ENCODE data around the gene MGST3.
"Not testable (repeated sequence)": the region's sequence is repeated elsewhere in the genome, so short reads cannot be mapped to it uniquely, and the experiment has no call there.

MGST3 gene

GRCh38 chr1:165605246-165605645, 25.8 kb upstream of the MGST3 start:
- no peaks in the 10 kb centered on the region for H3K27me3 ChIP-seq (ENCODE audit: insufficient read depth, low read length)
- H3K4me1 ChIP-seq (ENCODE audit: control insufficient read depth, insufficient read depth, low read length, unreplicated experiment) = peaks cover 2% of the 10 kb centered on the region
- no peaks in the 10 kb centered on the region for H3K79me2 ChIP-seq (ENCODE audit: control insufficient read depth, insufficient read depth, low read length, unreplicated experiment)
- no peak overlapping the region for H2AFZ ChIP-seq (ENCODE audit: low read length, unreplicated experiment)
- H3K27ac ChIP-seq (ENCODE audit: low read depth, low read length) = no peak overlapping the region
- H3K4me3 ChIP-seq (ENCODE audit: low read depth, low read length) = no peak overlapping the region
- no peaks in the 10 kb centered on the region for H3K36me3 ChIP-seq (ENCODE audit: insufficient read depth, low read length)

- H3K27ac ChIP-seq (ENCODE audit: low read depth, low read length); H3K4me1 ChIP-seq (ENCODE audit: control insufficient read depth, insufficient read depth, low read length, unreplicated experiment); H3K4me3 ChIP-seq (ENCODE audit: low read depth, low read length); H3K36me3 ChIP-seq (ENCODE audit: insufficient read depth, low read length); H3K27me3 ChIP-seq (ENCODE audit: insufficient read depth, low read length); H3K79me2 ChIP-seq (ENCODE audit: control insufficient read depth, insufficient read depth, low read length, unreplicated experiment); H2AFZ ChIP-seq (ENCODE audit: low read length, unreplicated experiment): not testable (repeated sequence)
Observed at GRCh38 chr1:165606676-165607075, 24.4 kb upstream of the MGST3 start.

GRCh38 chr1:165610866-165611265, 20.2 kb upstream of the MGST3 start:
- H2AFZ ChIP-seq (ENCODE audit: low read length, unreplicated experiment) = no peak overlapping the region

GRCh38 chr1:165612062-165612461, 19.0 kb upstream of the MGST3 start:
- Histone ChIP-seq H3K36me3 (ENCODE audit: insufficient read depth, low read length) (no peaks in the 10 kb centered on the region), H3K79me2 (ENCODE audit: control insufficient read depth, insufficient read depth, low read length, unreplicated experiment) (no peaks in the 10 kb centered on the region), H3K4me1 (ENCODE audit: control insufficient read depth, insufficient read depth, low read length, unreplicated experiment) (no peaks in the 10 kb centered on the region), H3K4me3 (ENCODE audit: low read depth, low read length) (no peak overlapping the region), H3K27me3 (ENCODE audit: insufficient read depth, low read length) (peaks cover 32% of the 10 kb centered on the region), H2AFZ (ENCODE audit: low read length, unreplicated experiment) (no peak overlapping the region), H3K27ac (ENCODE audit: low read depth, low read length) (no peak overlapping the region)

More at GRCh38 chr1:165610866-165611265, 20.2 kb upstream of the MGST3 start:
- no peak overlapping the region for H3K27ac ChIP-seq (ENCODE audit: low read depth, low read length)
- H3K4me3 ChIP-seq (ENCODE audit: low read depth, low read length) = no peak overlapping the region
- no peaks in the 10 kb centered on the region for H3K36me3 ChIP-seq (ENCODE audit: insufficient read depth, low read length)
- H3K27me3 ChIP-seq (ENCODE audit: insufficient read depth, low read length) = peaks cover 23% of the 10 kb centered on the region
- H3K79me2 ChIP-seq (ENCODE audit: control insufficient read depth, insufficient read depth, low read length, unreplicated experiment) = no peaks in the 10 kb centered on the region
- H3K4me1 ChIP-seq (ENCODE audit: control insufficient read depth, insufficient read depth, low read length, unreplicated experiment) = no peaks in the 10 kb centered on the region

- Histone ChIP-seq H2AFZ (ENCODE audit: low read length, unreplicated experiment) (no peak overlapping the region), H3K27me3 (ENCODE audit: insufficient read depth, low read length) (peaks cover 42% of the 10 kb centered on the region), H3K36me3 (ENCODE audit: insufficient read depth, low read length) (no peaks in the 10 kb centered on the region), H3K79me2 (ENCODE audit: control insufficient read depth, insufficient read depth, low read length, unreplicated experiment) (no peaks in the 10 kb centered on the region), H3K4me1 (ENCODE audit: control insufficient read depth, insufficient read depth, low read length, unreplicated experiment) (no peaks in the 10 kb centered on the region), H3K4me3 (ENCODE audit: low read depth, low read length) (no peak overlapping the region), H3K27ac (ENCODE audit: low read depth, low read length) (no peak overlapping the region)
Observed at GRCh38 chr1:165616054-165616612, 14.9 kb upstream of the MGST3 start.

GRCh38 chr1:165616987-165617546, 14.0 kb upstream of the MGST3 start:
- Histone ChIP-seq H3K27ac (ENCODE audit: low read depth, low read length) (no peak overlapping the region), H2AFZ (ENCODE audit: low read length, unreplicated experiment) (no peak overlapping the region), H3K4me1 (ENCODE audit: control insufficient read depth, insufficient read depth, low read length, unreplicated experiment) (no peaks in the 10 kb centered on the region), H3K79me2 (ENCODE audit: control insufficient read depth, insufficient read depth, low read length, unreplicated experiment) (no peaks in the 10 kb centered on the region), H3K27me3 (ENCODE audit: insufficient read depth, low read length) (peaks cover 39% of the 10 kb centered on the region), H3K4me3 (ENCODE audit: low read depth, low read length) (no peak overlapping the region), H3K36me3 (ENCODE audit: insufficient read depth, low read length) (no peaks in the 10 kb centered on the region)

- Histone ChIP-seq H3K79me2 (ENCODE audit: control insufficient read depth, insufficient read depth, low read length, unreplicated experiment) (no peaks in the 10 kb centered on the region), H3K27ac (ENCODE audit: low read depth, low read length) (no peak overlapping the region), H2AFZ (ENCODE audit: low read length, unreplicated experiment) (no peak overlapping the region), H3K4me3 (ENCODE audit: low read depth, low read length) (no peak overlapping the region), H3K36me3 (ENCODE audit: insufficient read depth, low read length) (no peaks in the 10 kb centered on the region), H3K4me1 (ENCODE audit: control insufficient read depth, insufficient read depth, low read length, unreplicated experiment) (no peaks in the 10 kb centered on the region), H3K27me3 (ENCODE audit: insufficient read depth, low read length) (peaks cover 24% of the 10 kb centered on the region)
Observed at GRCh38 chr1:165619647-165620151, 11.3 kb upstream of the MGST3 start.

- no peak overlapping the region for H3K4me3 ChIP-seq (ENCODE audit: low read depth, low read length)
- H2AFZ ChIP-seq (ENCODE audit: low read length, unreplicated experiment) = no peak overlapping the region
- no peaks in the 10 kb centered on the region for H3K79me2 ChIP-seq (ENCODE audit: control insufficient read depth, insufficient read depth, low read length, unreplicated experiment)
- no peak overlapping the region for H3K27ac ChIP-seq (ENCODE audit: low read depth, low read length)
- no peaks in the 10 kb centered on the region for H3K4me1 ChIP-seq (ENCODE audit: control insufficient read depth, insufficient read depth, low read length, unreplicated experiment)
- 0 out of 2 replicates have a peak, but pooled peaks cover 4% of the 10 kb centered on the region for H3K27me3 ChIP-seq (ENCODE audit: insufficient read depth, low read length)
- H3K36me3 ChIP-seq (ENCODE audit: insufficient read depth, low read length) = no peaks in the 10 kb centered on the region
Observed at GRCh38 chr1:165623624-165624023, 7.4 kb upstream of the MGST3 start.

GRCh38 chr1:165624441-165624840, 6.6 kb upstream of the MGST3 start:
- H3K27ac ChIP-seq (ENCODE audit: low read depth, low read length) = no peak overlapping the region
- H3K4me3 ChIP-seq (ENCODE audit: low read depth, low read length) = no peak overlapping the region
- H3K27me3 ChIP-seq (ENCODE audit: insufficient read depth, low read length) = 0 out of 2 replicates have a peak, but pooled peaks cover 4% of the 10 kb centered on the region
- H3K79me2 ChIP-seq (ENCODE audit: control insufficient read depth, insufficient read depth, low read length, unreplicated experiment) = no peaks in the 10 kb centered on the region
- no peaks in the 10 kb centered on the region for H3K36me3 ChIP-seq (ENCODE audit: insufficient read depth, low read length)
- no peak overlapping the region for H2AFZ ChIP-seq (ENCODE audit: low read length, unreplicated experiment)
- H3K4me1 ChIP-seq (ENCODE audit: control insufficient read depth, insufficient read depth, low read length, unreplicated experiment) = peaks cover 4% of the 10 kb centered on the region

- no peak overlapping the region for H2AFZ ChIP-seq (ENCODE audit: low read length, unreplicated experiment)
- no peaks in the 10 kb centered on the region for H3K27me3 ChIP-seq (ENCODE audit: insufficient read depth, low read length)
- H3K4me3 ChIP-seq (ENCODE audit: low read depth, low read length) = no peak overlapping the region
- no peak overlapping the region for H3K27ac ChIP-seq (ENCODE audit: low read depth, low read length)
- H3K79me2 ChIP-seq (ENCODE audit: control insufficient read depth, insufficient read depth, low read length, unreplicated experiment) = peaks cover 17% of the 10 kb centered on the region
- H3K36me3 ChIP-seq (ENCODE audit: insufficient read depth, low read length) = no peaks in the 10 kb centered on the region
- H3K4me1 ChIP-seq (ENCODE audit: control insufficient read depth, insufficient read depth, low read length, unreplicated experiment) = peaks cover 18% of the 10 kb centered on the region
Observed at GRCh38 chr1:165628147-165628822, 2.7 kb upstream of the MGST3 start.

- H3K27ac ChIP-seq (ENCODE audit: low read depth, low read length) = no peak overlapping the region
- H3K36me3 ChIP-seq (ENCODE audit: insufficient read depth, low read length) = no peaks in the 10 kb centered on the region
- H3K79me2 ChIP-seq (ENCODE audit: control insufficient read depth, insufficient read depth, low read length, unreplicated experiment) = peaks cover 25% of the 10 kb centered on the region
- no peak overlapping the region for H3K4me3 ChIP-seq (ENCODE audit: low read depth, low read length)
- H2AFZ ChIP-seq (ENCODE audit: low read length, unreplicated experiment) = peak overlapping the region; percentile 55
- H3K27me3 ChIP-seq (ENCODE audit: insufficient read depth, low read length) = no peaks in the 10 kb centered on the region
- peaks cover 26% of the 10 kb centered on the region for H3K4me1 ChIP-seq (ENCODE audit: control insufficient read depth, insufficient read depth, low read length, unreplicated experiment)
Observed at GRCh38 chr1:165629151-165629550, 1.9 kb upstream of the MGST3 start.
